PFSK-1 (cell line): ENCODE measurements around the gene ZNF230.

Source experiments
- FOXP2 ChIP-seq: optimal IDR thresholded peaks from 2 replicates; pipeline ENCODE3; 2011; ENCODE audit warnings: borderline replicate concordance, control low read depth, inconsistent platforms; ENCODE audit not compliant: insufficient read depth; ENCODE audit errors: extremely low read length, extremely low read depth
- POLR2AphosphoS5 ChIP-seq: IDR thresholded peaks from 2 replicates; pipeline ENCODE4 v1.6.1; 2012; ENCODE audit warnings: low read depth, mild to moderate bottlenecking, control low read depth, low read length, moderate library complexity
- SIN3A ChIP-seq: IDR thresholded peaks from 2 replicates; pipeline ENCODE4 v1.6.1; 2012; ENCODE audit warnings: mild to moderate bottlenecking, low read length, moderate library complexity, borderline replicate concordance; ENCODE audit not compliant: insufficient read depth
- TAF1 ChIP-seq: IDR thresholded peaks from 2 replicates; pipeline ENCODE4 v1.6.1; 2012; ENCODE audit warnings: low read length, control low read depth, borderline replicate concordance; ENCODE audit not compliant: insufficient read depth
- TF ChIP-seq, protein P1 (sequence below), 2 experiments: IDR thresholded peaks; 2 replicates each; pipeline versions ENCODE4 v1.6.1 to v1.8.0; 2011 to 2012; ENCODE audit warnings: low read depth in 2 of 2, low read length in 2 of 2, control low read depth in 1 of 2, inconsistent platforms in 1 of 2, mild to moderate bottlenecking in 1 of 2, moderate library complexity in 1 of 2; ENCODE audit not compliant: insufficient read depth in 1 of 2

ZNF230 gene

GRCh38 chr19:44010468-44010867, 7.7 kb downstream of the ZNF230 start:
- TF ChIP-seq SIN3A (no peak), POLR2AphosphoS5 (no peak), TAF1 (no peak)
- TF ChIP-seq, protein P1, sequence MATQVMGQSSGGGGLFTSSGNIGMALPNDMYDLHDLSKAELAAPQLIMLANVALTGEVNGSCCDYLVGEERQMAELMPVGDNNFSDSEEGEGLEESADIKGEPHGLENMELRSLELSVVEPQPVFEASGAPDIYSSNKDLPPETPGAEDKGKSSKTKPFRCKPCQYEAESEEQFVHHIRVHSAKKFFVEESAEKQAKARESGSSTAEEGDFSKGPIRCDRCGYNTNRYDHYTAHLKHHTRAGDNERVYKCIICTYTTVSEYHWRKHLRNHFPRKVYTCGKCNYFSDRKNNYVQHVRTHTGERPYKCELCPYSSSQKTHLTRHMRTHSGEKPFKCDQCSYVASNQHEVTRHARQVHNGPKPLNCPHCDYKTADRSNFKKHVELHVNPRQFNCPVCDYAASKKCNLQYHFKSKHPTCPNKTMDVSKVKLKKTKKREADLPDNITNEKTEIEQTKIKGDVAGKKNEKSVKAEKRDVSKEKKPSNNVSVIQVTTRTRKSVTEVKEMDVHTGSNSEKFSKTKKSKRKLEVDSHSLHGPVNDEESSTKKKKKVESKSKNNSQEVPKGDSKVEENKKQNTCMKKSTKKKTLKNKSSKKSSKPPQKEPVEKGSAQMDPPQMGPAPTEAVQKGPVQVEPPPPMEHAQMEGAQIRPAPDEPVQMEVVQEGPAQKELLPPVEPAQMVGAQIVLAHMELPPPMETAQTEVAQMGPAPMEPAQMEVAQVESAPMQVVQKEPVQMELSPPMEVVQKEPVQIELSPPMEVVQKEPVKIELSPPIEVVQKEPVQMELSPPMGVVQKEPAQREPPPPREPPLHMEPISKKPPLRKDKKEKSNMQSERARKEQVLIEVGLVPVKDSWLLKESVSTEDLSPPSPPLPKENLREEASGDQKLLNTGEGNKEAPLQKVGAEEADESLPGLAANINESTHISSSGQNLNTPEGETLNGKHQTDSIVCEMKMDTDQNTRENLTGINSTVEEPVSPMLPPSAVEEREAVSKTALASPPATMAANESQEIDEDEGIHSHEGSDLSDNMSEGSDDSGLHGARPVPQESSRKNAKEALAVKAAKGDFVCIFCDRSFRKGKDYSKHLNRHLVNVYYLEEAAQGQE (IDR thresholded peaks at IDR 0.05; ENCODE audit: insufficient read depth in 1 of 2, low read depth in 2 of 2, low read length in 2 of 2) = no peak

GRCh38 chr19:44019498-44019897, 16.7 kb downstream of the ZNF230 start:
- no peak for TF ChIP-seq FOXP2
- TF ChIP-seq POLR2AphosphoS5 = no peak
- TF ChIP-seq, protein P1 (IDR thresholded peaks at IDR 0.05; ENCODE audit: insufficient read depth in 1 of 2, low read depth in 2 of 2, low read length in 2 of 2) = no peak
- no peak for TF ChIP-seq SIN3A
- no peak for TF ChIP-seq TAF1

DNA sequence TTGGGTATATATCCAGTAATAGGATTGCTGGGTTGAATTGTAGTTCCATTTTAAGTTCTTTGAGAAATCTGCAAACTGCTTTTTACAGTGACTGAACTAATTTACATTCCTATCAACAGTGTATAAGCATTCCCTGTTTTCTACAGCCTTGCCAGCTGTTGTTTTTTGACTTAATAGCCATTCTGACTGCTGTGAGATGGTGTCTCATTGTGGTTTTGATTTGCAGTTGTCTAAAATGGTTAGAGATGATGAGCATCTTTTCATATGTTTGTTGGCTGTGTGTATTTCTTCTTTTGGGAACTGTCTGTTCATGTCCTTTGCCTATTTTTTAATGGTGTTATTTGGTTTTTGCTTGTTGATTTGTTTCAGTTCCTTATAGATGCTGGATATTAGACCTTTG, 18.5 kb downstream of the ZNF230 start:
- TF ChIP-seq TAF1 (no peak), FOXP2 (no peak), SIN3A (no peak), POLR2AphosphoS5 (no peak)
- TF ChIP-seq, protein P1 (IDR thresholded peaks at IDR 0.05; ENCODE audit: insufficient read depth in 1 of 2, low read depth in 2 of 2, low read length in 2 of 2) = no peak

DNA sequence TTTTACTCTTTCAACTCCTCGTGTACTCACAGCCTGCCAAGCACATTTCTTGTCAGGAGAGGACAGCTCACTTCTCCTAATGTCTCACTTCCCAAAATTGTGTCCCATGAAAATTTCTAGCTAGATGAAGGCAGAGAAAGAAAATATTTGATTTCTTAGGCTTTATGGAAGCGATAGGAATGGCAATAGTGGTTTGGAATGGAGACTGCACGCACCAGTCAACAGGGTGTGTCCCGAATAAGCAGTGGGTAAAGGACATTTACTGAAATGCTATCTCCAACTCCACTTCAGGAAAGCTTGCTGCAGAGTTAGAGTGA, 22.1 kb downstream of the ZNF230 start:
- TF ChIP-seq SIN3A (no peak), POLR2AphosphoS5 (no peak), FOXP2 (no peak), TAF1 (no peak)
- TF ChIP-seq, protein P1 (IDR thresholded peaks at IDR 0.05; ENCODE audit: insufficient read depth in 1 of 2, low read depth in 2 of 2, low read length in 2 of 2) = no peak
